DMS 273 treated with DMSO at 0.1 percent for 48 hours (cell line): ENCODE data around the gene LAMB1.

ENCODE experiments used
- DNase-seq: peaks from one replicate; lab custom pipeline; 2025; lab: John Stamatoyannopoulos, UW

Gene LAMB1

DNA sequence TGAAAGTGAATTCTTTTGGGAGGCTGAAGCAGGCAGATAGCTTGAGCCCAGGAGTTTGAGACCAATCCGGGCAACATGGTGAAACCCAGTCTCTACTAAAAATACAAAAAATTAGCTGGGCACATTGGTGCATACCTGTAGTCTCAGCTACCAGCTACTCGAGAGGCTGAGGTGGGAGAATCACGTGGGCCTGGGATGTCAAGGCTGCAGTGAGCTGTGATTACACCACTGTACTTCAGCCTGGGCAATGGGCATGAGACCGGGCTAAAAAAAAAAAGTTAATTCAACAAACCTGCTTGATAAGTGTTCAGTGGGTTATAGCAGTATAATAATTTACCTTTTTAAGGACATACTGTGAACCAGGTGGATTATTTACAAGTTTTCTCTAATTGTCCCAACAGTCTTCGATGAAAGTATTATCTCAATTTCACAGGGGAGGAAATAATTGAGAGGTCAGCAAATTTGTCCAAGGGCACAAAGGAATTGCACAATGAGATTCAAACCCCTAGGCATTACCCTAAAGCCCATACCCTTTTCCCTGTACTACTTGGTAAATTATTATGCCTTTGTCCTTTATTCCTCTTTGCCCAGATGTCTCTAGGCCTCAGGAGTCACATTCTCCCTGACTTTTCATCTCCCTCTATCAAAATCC, 125.1 kb downstream of the LAMB1 start:
- no peak for DNase-seq

DNA sequence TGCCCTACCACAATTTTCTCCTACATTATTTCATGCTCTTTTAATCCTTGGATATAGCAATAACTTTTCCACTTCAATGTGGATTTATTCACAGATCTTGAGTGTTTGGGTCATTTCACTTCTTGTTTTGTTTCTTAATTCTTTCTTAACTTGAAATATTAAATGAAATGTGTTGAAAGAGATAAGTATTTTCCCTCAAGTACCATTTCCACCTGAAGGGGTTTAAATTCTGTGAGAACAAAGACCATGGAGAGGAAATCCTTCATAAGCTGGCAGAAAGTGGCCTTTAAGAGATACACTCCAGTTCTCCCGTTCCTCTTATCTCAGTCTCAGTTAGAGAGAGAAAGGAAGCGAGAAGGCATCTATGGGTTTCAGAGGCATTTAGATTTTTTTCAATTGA, 126.0 kb downstream of the LAMB1 start:
- no peak for DNase-seq

DNA sequence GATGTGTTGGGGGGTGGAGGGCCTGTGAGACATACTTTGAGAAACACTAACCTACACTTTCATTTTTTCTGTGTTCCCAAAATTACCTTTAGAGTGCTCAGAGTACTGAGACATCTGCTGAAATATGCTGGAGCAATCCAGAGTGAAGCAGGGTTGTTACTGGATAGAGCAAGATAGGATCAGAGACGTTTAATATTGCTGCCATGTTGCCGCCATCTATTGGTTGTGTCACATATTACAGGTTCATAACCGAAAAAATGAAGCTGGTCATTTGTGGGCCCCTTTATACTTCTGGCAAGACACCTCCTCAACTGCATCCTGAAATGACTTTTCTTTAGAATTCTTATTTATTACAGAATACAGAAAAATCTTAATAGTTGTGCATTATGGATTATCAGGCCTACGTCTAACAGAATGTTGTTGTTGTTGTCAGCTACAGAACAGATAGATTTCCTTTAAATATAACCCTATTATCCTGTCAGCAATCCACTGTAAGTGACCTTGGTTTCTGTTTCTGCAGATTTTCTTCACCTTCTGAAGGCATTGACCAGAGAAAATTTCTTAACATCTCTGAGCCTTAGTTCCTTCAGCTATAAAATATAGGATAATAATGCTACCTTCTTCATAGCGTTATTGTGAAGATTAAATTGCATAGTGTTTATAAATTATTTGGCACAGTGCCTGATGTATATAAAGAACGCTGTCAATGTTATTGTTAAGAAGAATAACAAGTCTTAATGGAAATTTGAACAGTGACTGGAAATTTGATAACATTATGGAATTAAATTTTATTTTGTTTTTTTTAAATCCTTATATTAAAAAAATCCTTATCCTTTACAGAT, 128.1 kb downstream of the LAMB1 start:
- DNase-seq: peak; percentile 49

- DNase-seq: no peak
These were observed 128.8 kb downstream of the LAMB1 start for GRCh38 chr7:107874111-107874510.
